MM.1S (cell line): Measurements from ENCODE around the gene POLR3GL.

Source experiments
- EZH2 ChIP-seq: fragments of 300-600 bp; sonication (generic); optimal IDR thresholded peaks from 2 replicates; pipeline ENCODE3; 2017; ENCODE audit warnings: low read depth, mild to moderate bottlenecking, antibody characterized with exemption, low read length, mixed read lengths
- EZH2phosphoT487 ChIP-seq: fragments of 300-600 bp; sonication (generic); IDR thresholded peaks from 2 replicates; pipeline ENCODE4 v1.6.1; 2018; ENCODE audit warnings: antibody characterized with exemption, low read length
- TF ChIP-seq, protein P1 (sequence below): fragments of 300-600 bp; sonication (generic); IDR thresholded peaks from 2 replicates; pipeline ENCODE4 v1.5.1; 2016; ENCODE audit warnings: antibody characterized with exemption, low read length, mixed read lengths

DNA sequence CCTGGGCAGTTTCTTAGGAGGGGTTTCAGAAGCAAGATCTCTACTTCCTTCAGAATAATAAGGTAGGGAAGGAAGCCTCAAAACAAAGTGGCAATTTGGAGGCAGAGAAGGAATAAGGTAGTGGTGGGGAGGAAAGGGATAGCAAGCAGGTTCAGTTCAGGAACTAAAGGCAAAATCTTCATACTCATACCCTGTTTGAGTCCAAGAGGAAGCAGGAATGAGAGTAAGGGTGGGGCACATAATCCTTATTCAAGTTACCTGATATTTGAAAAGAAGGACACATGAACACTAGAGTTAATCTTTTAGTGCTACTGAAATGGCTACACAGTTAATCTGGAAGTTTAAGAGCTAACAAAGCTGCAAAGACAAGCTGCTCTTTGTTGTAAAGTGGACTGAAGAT, 28.8 kb upstream of the POLR3GL start:
- TF ChIP-seq, protein P1, sequence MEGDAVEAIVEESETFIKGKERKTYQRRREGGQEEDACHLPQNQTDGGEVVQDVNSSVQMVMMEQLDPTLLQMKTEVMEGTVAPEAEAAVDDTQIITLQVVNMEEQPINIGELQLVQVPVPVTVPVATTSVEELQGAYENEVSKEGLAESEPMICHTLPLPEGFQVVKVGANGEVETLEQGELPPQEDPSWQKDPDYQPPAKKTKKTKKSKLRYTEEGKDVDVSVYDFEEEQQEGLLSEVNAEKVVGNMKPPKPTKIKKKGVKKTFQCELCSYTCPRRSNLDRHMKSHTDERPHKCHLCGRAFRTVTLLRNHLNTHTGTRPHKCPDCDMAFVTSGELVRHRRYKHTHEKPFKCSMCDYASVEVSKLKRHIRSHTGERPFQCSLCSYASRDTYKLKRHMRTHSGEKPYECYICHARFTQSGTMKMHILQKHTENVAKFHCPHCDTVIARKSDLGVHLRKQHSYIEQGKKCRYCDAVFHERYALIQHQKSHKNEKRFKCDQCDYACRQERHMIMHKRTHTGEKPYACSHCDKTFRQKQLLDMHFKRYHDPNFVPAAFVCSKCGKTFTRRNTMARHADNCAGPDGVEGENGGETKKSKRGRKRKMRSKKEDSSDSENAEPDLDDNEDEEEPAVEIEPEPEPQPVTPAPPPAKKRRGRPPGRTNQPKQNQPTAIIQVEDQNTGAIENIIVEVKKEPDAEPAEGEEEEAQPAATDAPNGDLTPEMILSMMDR: no peak
- TF ChIP-seq EZH2: no peak
- TF ChIP-seq EZH2phosphoT487: no peak
